Germinal center (tissue), 1 donor: Measurements from ENCODE around the gene CHST13.
"Not testable (repeated sequence)": the region's sequence is repeated elsewhere in the genome, so short reads cannot be mapped to it uniquely, and the experiment has no call there.

Experiments used
- DNase-seq: peaks from one replicate; pipeline ENCODE4 v3.0.0; 2012; ENCODE audit warnings: mixed read lengths, low spot score

The CHST13 gene

GRCh38 chr3:126555795-126556636, 32.1 kb downstream of the CHST13 start:
- DNase-seq = no peak

GRCh38 chr3:126556637-126557414, 32.9 kb downstream of the CHST13 start:
- no peak for DNase-seq

DNA sequence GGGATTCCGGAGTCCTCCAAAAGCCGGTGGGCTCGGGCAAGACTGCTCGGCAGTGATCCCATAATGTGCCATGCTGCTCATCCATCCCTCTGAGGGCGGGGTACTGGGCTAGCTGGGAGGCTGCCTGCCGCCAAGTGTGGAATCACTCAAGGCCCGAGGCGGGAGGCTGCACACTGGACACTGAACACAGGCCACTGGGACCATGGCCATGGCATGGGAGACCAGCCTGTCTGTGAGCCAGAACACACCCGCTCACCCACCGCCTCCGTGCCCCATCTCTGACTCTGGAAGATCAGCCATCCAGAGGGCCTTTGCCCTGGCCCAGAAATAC, 33.4 kb downstream of the CHST13 start:
- DNase-seq = no peak

DNA sequence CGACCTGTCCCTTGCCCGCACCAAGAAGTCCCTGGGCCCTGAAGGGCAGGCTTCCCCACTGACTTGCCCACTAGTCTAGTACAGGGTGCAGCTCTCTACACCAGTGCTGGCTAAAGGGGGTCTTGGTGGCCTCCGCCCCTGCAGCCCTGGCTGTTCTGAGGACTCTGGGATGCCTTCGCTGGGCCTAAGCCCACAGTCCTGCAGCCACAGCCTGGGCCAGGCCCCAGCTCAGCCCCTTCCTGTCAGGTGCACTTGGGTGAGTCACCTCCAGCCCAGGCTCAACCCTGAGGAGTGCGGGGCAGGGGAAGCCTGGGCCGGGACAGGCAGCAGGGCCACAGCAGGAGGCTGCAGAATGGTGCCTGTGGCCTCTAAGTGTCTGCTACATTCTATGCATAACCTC, 33.8 kb downstream of the CHST13 start:
- DNase-seq = no peak

DNA sequence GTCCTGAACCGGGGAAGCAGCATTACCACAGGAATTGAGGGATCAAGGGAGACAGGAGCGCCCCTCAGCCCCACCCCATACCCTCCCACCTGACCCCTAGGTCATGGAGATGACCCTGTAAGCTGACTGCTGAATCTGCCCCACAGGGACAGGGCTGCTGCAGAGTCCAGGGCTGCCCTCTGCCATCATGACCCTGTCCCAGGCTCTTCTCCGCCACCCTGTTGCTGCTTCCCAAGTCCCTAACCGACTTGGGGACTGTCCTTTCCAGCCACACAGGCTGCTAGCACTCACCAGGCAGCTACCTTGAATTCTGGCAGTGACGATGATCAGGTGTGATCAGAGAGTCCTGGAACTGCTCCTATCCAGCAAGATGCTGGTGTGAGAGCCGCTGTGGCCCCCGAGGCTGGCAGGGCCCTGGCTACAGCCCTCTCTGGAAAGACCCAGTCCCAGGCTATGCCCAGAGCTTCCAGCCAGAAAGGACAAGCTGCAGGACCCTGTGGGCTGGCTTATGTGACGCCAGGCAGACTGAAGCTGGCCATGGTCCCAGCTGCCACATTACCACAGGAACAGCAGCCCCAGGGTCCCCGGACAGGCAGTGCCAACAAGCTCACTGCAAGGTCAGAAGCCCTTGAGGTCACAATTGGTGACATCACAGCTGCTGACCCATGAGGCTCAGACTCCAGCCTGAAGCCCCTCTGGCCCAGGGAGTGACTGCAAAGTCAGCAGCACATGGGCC, 34.5 kb downstream of the CHST13 start, which contains the start of gene C3orf22:
TSS of gene C3orf22 (minus strand) at position 597 of the 736 bp plus-strand sequence. CDS start 5,542 bp downstream, outside the sequence.
- no peak for DNase-seq

- DNase-seq = no peak
Measured at GRCh38 chr3:126562737-126563276, 38.9 kb downstream of the CHST13 start.

DNA sequence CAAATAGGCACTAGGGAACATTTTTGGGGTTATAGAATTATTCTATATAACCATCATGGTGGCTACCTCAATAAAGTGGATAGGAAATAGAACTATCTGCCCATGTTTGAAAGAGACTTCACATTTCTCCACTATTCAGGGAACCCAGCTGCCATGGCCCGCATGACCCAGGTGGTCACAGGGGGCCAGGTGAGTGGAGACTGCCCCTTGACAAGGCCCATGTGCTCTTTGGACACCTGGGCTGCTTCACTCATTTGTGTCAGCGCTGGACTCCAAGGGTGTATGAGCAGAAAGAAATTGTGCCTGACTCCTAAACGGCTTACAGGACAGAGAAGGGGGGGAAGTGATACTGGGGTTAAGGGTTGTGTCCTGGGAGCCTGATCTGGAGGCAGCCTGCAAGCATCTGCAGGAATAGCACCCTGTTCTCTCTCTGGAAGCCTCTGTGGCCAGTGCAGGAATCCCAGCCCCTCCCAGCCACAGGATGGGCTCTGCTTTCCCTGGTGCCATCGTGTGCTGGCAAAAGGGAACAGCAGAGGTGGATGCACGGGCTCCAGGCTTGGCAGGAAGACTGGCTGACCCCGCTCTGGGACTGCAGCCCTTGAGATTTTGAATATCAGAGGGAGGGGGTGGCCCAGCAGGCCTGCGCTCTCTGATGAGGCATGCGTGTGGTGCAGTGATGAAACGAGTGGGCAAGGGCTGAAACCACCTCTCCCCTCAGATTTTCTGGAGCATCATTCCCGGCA, 43.9 kb downstream of the CHST13 start:
- DNase-seq = no peak

GRCh38 chr3:126568776-126569342, 44.9 kb downstream of the CHST13 start:
- DNase-seq = no peak

- DNase-seq = no peak
Measured at GRCh38 chr3:126569390-126569975, 45.5 kb downstream of the CHST13 start.

GRCh38 chr3:126570103-126570541, 46.2 kb downstream of the CHST13 start:
- DNase-seq = no peak

GRCh38 chr3:126571078-126571477, 47.1 kb downstream of the CHST13 start:
- no peak for DNase-seq

DNA sequence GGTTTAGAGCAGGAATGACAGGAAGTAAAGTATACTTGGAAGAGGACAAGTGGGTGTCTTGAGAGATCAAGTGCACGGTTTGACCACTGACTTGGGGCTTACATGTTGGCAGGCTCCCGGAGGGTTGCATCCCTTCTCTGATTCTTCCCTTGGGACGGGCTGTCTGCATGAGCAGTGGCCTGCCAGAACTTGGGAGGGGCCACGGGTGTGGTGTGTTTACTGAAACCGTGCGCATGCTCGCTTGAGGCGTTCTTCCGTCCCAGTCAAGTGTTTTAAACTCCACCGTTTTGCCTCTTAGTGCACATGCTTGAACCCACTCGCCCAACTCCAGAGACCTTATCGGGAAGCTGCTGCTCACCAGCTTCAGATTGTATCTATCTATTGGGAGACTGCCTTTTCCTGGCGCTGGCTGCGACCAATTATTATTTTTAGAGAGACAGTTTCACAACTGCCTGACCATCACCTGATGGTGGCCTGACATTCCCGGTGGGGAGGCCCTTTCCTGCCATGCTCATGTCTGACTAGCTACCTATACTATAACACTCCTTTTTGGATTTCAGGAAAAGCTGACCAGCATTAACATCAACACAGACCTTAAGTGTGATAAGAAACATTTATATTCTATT, 49.6 kb downstream of the CHST13 start:
- DNase-seq = no peak

- DNase-seq = no peak
Measured at GRCh38 chr3:126577261-126577660, 53.3 kb downstream of the CHST13 start.

GRCh38 chr3:126578702-126579101, 54.7 kb downstream of the CHST13 start:
- DNase-seq = no peak

GRCh38 chr3:126580746-126581145, 56.8 kb downstream of the CHST13 start:
- DNase-seq = no peak

DNA sequence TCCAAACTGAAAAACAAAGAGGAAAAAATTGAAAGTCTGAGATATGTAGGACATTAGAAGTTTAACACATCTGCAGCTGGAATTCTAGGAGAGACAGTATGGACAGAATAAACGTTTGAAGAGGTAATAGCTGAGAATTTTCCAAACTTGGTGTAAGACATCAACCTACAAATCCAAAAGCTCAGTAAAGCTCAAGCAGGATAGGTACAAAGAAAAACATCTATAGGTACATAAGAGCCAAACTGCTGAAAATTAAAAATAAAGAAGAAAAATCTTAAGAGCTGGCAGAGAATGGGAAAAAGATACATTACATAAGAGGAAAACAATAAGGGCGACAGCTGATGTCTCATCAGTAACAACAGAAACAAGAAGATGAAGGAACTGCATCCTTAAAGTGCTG, 57.6 kb downstream of the CHST13 start:
- no peak for DNase-seq

DNA sequence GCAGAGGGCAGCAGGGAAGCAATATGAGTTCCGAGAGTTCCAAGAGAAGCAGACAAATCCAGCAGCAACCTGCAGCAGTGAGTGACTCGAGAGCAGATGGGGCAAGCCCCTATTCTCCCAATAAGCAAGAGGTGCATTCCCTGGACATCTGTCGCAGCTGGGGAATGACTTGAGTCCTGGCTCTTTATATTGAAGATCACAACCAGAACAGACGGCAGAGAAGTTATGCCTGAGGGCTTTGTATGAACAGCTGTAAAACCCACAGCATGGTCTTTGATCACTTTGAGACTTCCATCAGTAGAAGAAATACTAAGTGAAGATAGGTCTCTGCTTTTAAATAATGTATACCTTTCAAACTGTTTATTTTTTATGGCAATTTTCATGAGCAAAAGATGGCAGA, 58.4 kb downstream of the CHST13 start:
- DNase-seq = no peak

DNA sequence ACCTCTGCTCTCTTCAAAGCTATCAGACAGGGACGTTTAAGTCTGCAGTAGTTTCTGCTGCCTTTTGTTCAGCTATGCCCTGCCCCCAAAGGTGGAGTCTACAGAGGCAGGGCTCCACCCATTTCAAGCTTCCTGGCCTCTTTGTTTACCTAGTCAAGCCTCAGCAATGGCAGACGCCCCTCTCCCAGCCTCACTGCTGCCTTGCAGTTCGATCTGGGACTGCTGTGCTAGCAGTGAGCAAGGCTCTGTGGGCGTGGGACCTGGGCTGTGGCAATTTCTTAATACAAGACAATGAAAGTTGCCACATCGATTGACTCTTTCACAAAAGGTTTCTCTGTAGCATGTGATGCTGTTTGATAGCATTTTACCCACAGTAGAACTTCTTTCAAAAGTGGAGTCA, 67.6 kb downstream of the CHST13 start:
- DNase-seq = not testable (repeated sequence)
